GM19025 (cell line): ENCODE results near the gene ECM2.

Source experiments
- ATAC-seq: cut with Tn5 transposase; IDR thresholded peaks from one replicate; pipeline ENCODE4 v1.9.1; 2021; ENCODE audit warnings: mild to moderate bottlenecking, low read depth, moderate library complexity; ENCODE audit not compliant: unreplicated experiment

Gene ECM2

DNA sequence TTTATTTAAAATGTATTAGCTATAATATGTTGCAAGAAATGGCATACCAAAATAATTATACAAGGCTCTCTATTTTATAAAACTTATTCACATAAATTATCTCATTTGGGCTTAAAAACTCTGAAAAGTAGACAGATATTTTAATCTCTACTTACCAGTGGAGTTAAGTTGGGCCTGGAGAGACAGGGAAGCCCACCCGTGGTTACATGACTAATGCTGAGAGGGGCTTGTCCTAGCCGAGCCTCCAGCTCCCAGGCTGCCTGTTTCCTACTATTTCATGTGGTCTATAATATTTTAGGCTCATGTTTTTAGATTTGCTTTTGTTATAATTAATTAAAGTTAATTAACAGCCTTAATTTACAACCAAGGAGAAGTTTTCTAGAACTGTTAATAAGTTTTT, 32.6 kb downstream of the ECM2 start:
- ATAC-seq: no peak

DNA sequence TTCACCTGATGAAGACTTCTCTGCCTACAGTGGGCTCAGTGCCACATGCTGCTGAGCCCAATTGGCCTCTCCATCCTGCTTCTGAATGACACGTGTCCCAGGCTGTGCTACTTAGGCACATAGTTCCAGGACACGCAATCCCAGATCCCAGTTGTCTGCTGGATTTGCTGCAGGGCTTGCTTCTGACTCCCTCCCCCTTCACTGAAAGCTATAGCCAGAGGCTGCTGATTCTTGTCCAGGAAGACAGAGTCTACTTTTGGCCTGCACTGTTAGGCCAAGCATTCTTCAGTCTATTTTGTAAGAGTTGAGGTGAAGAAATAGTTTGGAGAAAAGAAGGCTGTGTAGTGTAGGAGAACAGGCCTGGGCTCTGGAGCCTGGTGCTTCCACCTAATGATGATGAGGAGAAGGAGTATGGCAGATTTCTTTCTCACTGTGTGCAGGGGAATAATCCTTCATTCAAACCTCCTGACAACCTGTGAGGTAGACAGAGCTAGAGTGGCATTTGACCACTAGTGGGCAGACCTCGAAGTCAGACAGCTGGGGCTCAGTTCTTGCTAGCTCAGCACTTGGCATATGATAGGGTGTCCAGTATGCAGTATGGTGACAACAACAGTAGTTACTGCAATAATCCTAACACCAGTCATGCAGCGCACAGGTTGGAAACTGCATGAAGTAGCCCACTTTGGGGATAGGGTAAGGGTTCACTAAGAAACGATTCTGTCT, 34.0 kb downstream of the ECM2 start:
- no peak for ATAC-seq

DNA sequence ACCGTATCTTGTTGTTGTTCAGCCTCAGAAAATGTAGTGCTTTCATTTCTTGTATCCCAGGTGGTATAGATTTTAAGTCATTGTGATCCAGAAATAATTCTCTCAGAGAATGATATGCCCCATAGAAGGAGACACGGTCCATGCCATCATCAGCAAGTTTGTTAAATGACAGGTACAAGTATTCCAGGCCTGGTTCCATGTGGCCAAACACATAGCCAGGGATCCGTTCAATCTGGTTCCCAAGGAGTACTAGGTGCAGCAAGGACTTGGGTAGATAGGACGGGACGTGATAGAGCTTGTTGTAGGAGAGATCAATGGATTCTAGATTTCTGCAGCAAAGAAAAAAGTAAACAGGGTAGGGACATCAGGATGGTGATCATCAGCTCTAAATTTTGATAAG, 35.1 kb downstream of the ECM2 start:
- no peak for ATAC-seq

DNA sequence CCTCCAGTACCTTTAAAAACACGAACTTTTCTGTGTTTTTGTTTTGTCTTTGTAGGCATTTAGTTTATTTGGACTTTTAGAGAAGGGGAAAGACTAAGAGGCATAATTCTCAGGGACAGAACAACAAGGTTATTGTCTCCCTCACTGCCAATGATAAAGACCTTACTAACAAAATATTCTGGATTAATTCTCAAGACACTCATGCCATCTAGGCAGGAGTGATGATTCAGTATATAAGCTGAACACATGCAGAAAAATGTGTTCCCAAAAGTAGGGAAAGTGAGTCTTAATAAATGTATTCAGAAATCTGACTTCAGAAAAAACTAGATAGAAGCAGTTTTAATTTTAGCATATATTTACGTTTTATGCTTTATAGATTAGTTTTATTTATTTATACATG, 36.1 kb downstream of the ECM2 start:
- no peak for ATAC-seq

DNA sequence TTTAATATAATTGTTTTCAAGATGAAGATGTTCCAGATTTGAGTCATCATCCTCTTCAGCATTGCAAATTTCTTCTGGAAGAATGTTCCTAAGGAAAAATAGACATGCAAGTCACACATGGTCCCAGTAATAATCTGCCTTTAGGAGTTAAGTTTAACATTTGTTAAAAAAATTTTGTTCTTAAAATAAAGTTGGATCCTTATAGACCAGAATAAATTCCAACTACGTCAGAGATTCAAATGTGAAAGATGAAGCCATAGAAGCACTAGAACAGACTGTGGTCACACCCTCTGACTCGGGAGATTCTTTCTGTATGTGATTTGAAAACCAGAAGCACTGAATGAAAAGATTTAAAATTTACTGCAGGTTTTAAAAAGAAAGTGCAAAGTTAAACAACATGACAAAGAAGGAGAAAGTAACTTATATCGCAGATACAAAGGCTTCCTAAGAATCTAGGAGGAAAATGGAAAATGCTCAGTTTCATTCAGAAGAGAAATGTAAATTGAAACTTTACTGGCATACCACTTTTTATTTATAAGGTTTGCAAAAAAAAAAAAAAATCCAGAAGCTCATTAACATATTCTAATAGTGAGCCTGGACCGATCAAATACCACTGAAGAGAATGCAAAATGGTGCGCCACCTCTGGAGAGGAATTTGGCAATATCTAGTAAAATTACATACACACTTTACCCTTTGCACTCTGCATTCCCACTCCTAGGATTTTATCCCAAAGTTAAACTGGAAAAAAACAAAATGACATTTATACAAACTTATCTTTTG, 39.2 kb downstream of the ECM2 start:
- no peak for ATAC-seq

DNA sequence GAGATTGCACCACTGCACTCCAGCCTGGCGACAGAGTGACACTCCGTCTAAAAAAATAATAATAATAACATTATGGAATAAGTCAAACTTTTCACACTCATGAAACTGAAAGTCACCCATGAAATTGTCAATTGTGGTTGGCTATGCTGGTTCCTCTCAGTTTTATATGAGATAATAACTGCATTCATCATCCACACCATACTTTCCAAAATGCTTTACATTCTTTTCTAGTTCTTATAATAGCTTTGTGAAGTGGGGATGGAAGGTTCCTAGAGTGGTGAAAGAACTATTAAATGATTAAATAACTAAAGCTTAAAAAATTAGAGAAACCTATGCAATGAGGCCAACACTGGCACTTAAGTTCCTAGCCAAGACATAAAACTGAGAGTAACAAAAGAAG, 40.9 kb downstream of the ECM2 start:
- no peak for ATAC-seq

DNA sequence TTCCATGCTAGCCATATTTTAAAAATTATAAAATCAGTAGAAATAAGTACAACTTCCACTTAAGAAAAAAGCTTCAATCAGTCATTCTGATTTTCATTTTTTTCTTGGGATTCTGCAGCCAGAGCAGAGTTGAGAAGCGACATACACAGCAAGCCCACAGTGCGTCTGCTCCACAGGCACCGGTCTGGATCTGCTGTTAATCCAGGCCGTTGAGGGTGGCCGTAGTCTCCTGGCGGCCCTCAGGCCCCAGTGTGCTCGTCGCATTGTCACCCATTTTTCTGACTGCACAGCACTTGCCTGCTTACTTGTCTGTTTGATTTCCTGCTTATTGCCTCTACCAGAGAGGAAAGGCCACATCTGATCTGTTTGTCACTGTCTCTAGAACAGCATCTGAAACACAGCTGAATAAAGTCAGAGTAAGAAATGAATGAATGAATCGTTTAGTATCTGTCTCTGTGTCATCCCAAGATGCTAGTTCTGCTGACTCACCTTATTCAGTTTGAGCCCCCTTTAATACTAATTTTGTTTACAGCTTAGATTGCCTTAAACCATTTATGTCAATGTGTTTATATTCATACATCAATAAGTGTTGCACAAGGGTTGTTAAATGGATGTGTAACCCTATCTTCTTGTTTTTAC, 41.9 kb downstream of the ECM2 start:
- ATAC-seq: no peak

DNA sequence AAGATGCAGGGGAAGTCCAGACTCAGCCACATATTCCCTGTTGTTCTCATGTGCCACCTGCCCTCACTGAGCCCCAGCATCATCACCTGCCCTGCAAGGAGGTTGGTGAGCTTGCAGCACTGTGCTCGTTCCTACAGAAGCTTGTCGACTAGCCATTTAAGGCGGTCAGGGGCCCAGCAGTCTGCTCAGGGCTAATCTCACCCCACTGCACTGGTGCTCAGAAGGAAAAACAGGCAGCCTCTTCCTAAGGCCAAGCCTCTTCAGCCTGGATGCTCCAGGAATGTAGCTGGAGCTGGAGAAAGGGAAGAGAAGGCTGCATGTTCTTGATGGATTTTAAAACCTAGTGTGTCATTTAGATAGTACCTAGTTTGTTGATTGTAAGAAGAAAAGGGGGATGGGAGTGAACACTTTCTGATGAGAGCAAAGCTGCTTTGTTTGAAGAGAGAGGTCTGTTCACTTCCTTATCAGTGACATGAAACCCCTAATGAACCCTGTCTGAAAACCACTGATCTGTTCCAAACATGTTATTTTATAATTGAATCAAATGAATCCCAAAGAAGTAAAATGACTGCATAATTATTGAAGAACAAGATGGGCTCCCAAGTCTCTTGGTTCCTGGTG, 42.9 kb downstream of the ECM2 start:
- ATAC-seq: no peak

DNA sequence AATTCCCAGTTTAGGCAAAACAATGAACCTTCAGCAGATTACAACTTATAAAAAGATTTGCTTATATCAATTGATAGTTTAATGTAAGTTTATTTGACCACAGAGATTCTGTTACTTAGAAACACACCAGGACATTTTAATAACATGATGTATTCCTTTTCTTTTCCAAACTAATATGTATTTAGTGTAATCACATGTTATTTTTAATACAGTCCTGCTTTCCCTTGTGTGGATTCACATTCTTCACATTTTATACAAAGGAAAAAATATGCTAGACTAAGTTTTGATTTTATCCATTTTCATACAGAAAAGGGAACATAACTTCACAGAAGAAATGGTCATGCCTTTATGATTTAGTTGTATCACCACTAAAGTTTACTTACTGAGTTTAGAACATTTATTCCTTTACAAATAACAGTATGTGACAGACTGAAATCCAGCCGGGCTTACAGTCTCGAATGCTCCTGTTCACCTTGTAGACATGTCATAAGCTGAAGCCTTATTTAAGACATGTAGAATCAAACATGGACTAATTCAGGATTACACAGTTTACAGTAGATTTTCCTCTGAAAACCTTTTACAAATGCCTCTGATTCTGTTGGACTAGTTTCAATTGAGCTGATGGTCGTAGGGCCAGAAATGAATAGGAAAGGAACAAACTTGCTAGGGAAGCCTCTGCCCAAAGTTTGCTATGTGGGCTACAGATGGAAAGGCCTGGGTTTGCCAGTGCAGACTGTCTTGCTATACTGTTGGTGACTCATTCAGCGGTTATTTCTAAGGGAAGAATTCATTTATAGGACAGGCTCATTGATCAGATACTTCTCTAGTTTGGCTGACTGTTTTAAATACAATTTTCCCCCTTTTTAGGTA, 46.9 kb downstream of the ECM2 start:
- no peak for ATAC-seq

DNA sequence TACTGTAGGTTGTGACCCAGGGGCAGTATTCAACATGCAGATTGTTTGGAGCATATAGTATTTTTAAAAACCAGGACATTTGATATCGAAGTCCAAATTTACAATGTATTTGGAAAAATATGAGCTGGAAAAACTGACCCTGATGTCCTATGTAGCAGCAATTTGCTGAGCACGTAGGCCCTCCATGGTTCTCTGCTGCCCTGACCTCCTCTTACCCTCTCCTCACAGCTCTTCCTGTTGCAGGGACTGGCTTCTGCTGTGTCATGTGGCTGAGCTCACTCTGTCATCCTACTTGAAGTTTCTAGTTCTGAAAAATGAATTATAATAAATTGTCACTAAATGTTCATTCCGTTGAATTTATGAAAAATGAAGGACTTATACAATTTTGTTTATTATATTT, 49.4 kb downstream of the ECM2 start:
- ATAC-seq: no peak

DNA sequence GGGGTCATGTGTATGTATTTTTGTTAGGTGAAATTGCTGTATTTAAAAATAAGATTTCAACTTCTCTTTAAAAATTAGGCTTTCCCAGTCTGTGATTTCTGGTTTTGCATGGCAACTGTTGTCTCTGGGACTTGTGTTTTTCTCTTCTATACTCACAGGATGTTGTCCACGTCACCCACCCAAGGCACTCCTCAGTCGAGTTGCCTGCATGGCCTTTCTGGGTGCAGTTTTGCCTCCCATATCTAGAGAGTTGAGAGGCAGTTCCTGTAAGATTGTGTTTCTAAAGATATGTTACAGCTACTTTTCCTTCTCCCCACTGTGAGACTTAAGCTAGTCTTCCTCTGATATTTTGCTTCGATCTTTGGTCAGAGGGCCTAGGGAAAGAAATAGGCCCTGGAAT, 51.2 kb downstream of the ECM2 start:
- no peak for ATAC-seq

DNA sequence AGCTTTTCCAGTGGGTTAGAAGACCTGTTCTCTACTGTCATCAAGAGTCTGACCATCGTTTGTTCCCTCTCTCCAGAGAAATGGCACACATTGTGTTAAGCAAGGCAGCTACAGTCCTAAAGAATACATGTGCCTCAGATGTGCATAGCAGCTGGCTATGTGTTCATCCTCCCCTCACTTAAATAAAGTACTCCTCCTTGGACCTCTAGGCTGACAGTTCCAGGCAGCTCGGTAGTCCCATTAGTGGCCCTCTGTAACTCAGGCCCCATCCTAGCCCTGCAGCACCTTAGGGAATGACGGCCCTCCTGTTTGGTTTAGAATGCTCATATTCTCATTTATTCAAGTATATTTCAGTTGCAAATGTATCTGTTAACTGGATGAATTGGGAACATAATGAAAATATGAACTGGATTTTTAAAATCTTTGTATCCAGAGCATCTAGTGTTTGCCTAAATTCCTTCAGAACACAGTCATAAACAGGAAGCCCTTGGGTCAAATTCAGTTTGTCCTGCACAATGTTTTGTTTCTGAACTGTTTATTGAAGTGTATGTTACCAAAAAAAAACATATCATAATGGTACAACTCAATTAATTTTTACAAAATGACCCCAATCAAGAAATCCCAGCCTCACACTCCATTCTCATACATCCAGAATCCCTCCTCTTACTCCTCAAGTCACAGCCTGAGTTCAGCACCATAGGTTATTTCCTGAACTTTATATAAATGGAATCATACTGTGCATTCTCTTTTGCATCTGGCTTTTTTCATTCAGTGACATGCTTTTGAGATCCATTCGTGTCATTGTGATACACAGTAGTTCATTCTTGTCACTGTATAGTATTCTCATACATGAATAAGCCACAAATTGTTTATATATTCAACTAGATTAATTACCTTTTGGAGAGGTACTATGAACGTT, 51.9 kb downstream of the ECM2 start:
- no peak for ATAC-seq

DNA sequence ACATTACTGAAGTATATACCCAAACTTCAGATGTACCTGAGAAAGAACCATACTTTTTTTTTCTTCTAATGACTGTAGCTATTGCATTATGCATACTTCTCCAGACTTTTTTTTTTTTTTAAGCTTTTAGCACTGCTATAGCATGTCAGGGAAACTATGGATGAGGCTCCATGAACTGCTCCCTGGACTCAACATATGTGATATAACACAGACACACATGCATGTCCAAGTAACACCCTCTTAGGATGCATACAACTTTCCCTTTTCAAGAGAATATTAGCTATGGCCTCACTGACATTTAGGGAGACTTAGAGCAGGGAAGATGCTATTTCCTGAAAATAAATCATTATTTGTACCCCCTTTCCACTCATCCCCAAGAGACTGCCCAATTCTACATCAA, 53.0 kb downstream of the ECM2 start:
- no peak for ATAC-seq

DNA sequence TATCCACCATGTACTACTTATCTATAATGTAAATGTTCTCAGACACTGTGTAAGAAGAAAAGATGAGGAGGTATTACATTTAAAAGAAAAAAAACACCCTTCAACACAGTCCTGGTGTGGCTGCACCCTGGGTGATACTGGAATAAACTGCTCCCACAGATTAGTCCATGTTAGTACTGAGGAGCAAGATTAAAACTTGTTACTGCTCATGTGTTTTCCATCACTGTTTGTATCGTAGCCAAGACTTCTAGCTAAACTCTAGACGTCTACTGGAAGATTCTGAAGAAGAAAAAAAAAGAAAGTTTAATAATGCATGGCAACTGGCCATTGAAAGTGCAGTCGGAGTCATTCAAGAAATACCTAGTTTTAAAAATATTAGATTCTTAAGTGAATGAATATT, 53.5 kb downstream of the ECM2 start, which contains the start of gene ASPN:
TSS of gene ASPN (minus strand) at position 178 of the 400 bp plus-strand sequence.
- no peak for ATAC-seq

DNA sequence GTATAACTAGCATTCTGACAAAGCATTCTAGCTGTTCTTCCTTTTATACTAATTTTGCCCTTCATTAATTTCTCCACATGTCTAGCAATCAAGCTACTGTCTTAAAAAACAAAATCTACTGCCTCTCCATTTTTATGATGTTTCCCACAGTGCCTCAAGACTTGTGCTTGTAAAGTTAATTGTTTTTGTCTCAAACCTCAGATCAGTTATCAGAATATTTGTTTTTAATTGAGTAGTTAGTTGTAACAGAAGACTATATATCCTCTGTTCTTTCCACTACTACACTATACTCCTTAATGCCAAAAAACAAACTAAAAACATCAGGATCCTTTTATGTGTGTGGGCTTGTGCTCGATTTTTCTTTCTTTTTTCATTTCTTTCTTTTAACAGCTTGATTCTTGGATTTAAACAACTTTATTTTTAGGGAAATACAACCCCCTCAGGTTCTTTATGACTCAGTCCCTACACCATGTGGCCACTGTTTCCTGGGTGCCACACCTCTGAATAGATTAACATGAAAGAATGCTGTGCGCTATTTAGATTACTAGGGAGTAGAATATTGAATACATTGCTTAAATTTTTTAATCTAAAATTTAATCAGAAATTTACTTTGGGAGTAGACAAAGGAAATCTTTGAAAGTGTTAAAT, 54.7 kb downstream of the ECM2 start:
- ATAC-seq: no peak

DNA sequence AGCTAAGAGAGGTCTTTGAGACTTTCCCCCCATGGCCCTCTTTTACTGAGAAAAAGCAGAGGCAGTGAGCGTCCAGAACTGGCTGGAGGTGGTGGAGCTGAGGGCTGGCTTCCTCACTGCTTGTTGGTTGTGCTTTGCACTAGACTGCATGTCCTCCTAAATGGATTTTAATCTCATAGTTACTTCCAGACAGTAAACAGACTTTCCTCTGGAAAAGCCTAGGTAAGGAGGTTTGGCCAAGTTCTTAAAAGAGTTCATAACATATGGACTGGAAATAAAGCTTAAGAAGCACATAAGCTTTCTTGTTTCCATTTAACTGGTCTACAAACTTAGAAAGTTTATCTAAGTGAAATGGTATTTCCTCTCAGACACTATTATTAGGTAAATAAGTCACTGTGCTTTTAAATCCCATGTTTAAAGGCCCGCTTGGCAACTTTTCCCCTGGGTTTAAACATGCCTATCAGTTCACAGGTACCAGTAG, 55.5 kb downstream of the ECM2 start:
- no peak for ATAC-seq

DNA sequence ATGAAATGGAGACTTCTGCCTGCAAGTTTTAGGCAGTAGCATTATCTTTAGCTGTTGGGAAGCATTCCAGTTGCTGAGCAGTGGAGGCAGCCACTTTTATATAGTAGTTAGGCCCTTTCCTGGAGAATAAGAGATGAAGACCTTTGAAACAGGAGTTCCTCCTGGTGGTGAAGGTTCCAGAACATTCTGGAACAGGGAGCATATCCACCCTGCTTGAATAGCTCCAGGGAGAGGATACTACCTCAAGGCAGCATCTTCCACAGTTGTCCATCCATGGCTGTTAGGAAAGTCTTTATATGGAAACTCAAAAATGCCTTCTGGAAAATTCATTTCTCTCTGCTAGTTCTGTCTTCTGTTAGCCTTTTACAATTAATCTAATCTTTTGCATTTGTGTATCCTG, 56.4 kb downstream of the ECM2 start:
- ATAC-seq: no peak

DNA sequence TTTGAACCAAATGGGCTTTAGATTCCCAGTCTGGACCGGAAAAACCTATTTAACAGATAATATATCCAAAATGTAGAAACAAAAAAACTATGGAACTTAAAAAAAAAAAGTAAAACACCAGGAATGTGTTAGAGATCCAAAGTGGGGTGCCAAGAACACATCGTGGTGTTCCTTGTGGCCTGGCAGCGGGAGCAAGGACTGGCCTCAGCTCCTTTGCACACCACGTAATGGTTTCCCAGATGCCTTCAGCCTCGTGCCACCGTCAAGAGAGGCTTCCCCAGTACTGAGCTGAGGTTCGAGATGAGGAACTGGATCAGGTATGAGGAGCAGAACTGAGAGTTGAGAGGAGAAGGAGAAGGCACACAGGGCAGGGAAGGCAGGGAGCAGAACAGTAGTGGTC, 57.0 kb downstream of the ECM2 start:
- no peak for ATAC-seq

DNA sequence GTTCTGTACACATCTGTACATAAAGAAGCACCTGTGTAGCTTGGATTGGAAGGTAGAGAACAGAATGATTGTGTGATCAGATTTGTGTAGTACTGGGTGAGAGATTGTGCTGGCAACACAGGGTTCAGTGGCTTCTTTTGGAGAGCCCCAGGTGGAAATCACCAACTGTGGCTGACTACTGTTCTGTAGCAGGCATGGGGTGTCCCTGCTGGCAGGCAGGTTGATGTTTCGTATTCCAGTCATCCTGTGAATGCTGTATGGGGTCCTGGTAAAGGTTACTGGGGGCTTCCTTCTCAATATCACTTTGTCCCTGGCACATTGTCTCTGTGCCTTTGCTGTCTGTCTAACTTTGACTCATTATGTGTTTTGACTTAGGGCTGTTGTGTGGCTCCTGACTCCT, 58.8 kb downstream of the ECM2 start:
- ATAC-seq: peak; percentile 49
